Colon (tissue), 2 donors: Measurements from ENCODE around the gene CD59.
"Not testable (repeated sequence)": the region's sequence is repeated elsewhere in the genome, so short reads cannot be mapped to it uniquely, and the experiment has no call there.

ENCODE experiments used
- FAIRE-seq: peaks from 2 replicates; lab custom pipeline; 2012; peaks lifted over from hg19 to GRCh38; lab: Jason Lieb, UNC
- donor health status: control.
- donor health status: control.

CD59 gene

DNA sequence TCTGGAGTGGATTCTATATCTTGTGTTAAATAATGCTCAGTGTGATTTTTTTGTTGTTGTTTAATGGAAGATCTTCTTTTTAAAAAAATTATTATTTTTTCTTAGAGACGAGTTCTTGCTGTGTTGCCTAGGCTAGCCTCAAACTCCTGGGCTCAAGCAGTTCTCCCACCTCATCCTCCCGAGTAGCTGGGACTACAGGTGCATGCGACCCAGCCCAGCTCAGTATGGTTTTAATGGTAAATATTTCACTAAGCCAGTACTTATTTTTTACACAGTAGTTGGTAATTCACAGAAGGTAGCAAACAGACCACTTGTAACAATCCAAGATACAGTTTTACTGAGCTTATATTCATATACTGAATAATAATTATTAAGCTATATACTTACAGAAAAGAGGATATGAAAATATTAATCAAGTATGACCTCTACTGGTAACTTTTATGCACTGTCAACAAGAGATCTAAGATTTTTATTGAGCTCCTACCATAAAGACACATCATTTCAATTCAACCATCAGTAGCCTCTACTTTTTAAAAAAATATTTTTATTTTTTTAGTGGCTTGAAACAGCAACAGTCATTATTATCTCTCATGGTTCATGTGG, 6.1 kb upstream of the CD59 start:
- no peak for FAIRE-seq

DNA sequence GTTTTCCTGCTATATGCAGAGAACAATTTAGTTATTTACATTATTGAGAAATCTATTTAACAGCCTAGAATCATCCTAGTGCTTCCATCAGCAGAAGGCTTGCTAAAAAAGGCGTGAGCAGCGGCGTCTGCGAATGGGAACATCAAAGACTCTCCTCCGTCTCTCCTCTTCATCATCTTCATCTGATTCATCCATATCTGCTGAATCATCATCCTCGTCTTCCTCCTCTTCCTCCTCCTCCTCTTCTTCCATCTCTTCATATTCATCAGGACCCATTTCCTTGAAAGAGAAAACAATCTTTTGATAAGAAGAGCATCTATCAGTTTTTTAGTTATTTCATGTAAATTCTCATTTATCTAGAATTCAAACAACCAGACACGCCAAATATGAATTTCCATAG, 5.6 kb upstream of the CD59 start:
- no peak for FAIRE-seq

DNA sequence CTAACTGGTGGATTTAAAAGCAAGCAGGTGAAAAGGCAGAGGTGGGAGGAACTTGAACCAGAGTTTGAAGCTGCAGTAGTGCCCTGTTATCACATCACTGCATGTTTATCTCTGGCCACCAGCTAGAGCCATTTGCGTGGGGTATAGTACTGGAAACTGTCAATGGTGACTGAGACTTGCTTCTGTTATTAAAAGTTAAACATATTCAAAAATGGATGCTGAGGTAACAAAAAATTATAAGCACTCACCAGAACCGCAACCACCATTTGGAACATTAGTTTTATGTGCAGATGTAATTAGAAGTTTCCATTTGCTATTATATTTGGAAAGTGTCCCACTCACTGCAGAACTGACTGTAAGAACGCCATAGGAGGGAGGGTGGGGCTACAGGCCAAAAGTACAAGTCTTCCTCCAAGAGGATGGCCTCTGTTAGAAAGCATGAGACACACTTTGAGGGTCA, 1.2 kb upstream of the CD59 start:
- no peak for FAIRE-seq

DNA sequence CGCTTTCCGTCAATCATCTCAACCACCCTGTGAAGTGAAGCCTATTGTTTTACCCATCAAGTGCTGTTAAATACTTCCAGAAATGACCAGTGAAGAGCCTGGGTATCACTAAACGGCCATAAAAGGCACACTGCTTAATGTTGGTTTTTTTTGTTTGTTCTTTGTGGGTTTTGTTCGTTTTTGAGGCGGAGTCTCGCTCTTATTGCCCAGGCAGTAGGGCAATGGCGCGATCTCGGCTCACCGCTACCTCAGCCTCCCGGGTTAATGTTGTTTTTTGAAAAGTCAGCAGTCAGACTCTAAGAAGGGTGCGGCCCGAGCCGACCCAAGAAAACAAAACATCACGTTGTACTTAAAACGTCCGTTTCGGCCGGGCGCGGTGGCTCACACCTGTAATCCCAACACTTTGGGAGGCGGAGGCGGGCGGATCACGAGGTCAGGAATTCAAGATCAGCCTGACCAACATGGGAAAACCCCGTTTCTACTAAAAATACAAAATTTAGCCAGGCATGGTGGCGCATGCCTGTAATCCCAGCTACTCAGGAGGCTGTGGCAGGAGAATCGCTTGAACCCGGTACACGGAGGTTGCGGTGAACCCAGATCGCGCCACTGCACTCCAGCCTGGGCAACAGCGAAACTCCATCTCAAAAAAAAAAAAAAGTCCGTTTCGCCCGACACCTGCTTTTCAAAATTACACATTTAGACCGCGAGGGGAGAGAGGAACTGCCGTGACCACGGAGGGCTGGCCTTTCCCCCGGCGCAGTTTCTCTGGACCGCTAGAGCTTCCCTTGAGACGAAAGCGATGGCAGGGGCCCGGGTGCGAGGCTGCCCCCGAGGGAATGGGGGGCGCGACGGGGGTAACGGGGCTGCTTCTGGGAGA, 714 bp downstream of the CD59 start:
- no peak for FAIRE-seq

DNA sequence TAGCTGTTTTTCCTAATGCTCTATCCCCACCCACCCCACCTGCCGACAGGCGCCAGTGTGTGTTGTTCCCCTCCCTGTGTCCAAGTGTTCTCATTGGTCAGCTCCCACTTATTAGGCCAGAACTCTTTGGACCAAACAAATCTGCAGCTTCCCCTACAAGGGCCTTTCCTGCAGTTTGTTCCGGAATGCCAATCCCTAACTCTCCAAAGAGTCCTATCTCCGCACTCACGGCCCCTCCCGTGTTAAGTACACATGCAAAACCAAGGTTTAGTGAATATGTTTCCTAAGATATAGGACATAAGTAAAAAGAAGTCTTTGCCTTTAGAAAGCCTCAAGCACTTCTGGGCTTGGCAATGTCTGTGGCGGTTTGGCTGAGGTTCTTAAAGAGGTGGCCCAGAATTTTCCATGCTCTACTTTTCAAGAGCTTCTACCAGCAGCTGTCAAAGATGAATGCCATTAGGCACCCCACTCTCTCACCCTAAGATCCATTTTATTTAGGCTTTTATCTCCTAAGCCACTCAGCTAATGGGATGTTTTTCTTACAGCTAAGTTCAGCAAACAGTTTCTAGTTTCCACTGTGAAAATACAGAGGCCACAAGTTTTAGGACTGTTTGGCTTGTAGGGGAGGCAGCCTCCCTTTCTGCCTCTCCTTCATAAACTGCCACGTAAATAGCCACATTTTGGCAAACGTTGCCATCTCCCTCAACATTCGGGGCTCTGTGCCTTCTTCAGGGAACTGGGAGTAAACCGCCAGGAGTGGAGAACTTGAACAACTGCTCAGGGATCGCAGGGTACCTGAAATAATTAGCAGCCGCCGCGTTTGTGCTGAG, 1.6 kb downstream of the CD59 start:
- no peak for FAIRE-seq

DNA sequence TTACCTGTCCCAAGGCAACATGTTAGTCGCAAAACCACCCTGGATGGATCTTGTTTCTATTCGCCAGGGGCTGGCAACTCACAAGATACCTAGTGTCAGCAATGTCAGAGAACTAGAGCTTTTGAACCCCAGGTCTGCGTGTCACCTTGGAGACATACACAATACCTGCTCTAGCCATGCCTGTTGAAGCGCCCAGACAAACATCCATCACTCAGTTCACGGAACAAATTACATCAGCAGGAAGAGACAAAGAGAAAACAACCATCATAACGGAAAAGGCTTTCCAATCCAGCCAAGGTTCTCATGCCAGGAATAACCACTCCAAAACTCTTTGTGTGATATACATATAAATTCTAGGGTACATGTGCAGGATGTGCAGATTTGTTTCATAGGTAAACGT, 2.2 kb downstream of the CD59 start:
- FAIRE-seq, result no peak

DNA sequence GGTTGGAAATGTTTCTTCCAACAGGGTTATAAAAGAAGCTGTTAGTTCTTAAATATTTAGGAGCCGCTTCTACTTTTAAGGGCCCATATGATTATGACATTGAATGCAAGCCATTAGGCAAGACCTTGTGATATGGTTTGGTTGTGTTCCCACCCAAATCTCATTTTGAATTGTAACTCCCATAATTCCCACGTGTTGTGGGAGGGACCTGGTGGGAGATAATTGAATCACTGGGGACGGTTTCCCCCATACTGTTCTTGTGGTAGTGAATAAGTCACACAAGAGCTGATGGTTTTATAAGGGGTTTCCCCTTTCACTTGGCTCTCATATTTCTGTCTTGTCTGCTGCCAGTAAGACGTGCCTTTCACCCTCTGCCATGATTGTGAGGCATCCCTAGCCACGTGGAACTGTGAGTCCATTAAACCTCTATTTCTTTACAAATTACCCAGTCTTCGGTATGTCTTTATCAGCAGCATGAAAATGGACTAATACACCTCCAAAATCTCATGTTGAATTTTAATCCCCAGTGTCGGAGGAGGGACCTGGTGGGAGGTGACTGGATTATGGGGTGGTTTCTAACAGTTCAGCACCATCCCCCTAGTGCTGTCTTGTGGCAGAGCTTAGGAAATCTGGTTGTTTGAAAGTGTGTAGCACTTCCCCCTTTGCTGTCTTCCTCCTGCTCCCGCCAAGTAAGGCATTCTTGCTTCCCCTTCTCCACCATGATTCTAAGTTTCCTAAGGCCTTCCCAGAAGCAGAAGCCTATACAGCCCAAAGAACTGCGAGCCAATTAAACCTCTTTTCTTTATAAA, 4.3 kb downstream of the CD59 start:
- no peak for FAIRE-seq

DNA sequence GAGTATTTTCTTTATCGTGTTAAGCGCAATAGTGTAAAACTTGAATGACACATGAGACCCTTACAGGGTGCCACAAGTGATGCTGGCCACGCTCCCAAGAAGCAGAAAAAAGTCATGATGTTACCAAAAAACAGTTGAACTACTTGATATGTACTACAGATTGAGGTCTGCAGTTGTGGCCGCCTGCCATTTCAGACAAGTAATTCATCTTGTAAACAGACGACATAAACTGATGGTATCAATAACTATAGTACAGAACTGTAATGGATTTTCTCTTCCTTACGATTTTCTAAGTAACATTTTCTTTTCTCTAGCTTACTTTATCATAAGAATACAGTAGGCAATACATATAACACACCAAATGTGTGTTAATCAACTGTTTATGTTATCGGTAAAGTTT, 5.5 kb downstream of the CD59 start:
- no peak for FAIRE-seq

DNA sequence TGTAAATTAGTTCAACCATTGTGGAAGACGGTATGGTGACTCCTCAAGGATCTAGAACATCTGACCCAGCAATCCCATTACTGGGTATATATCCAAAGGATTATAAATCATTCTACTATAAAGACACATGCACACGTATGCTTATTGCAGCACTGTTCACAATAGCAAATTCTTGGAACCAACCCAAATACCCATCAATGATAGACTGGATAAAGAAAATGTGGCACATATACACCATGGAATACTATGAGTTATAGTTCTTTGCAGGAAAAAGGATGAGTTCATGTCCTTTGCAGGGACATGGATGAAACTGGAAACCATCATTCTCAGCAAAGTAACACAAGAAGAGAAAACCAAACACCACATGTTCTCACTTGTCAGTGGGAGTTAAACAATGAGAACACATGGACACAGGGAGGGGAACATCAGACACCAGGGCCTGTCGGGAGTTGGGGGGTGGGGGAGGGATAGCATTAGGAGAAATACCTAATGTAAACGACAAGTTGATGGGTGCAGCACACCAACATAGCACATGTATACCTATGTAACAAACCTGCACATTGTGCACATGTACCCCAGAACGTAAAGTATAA, 7.1 kb downstream of the CD59 start:
- FAIRE-seq, result not testable (repeated sequence)

DNA sequence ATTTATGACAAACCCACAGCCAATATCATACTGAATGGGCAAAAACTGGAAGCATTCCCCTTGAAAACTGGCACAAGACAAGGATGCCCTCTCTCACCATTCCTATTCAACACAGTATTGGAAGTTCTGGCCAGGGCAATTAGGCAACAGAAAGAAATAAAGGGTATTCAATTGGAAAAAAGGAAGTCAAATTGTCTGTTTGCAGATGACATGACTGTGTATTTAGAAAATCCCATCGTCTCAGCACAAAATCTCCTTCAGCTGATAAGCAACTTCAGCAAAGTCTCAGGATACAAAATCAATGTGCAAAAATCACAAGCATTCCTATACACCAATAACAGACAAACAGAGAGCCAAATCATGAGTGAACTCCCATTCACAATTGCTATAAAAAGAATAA, 8.7 kb downstream of the CD59 start:
- FAIRE-seq, result not testable (repeated sequence)

DNA sequence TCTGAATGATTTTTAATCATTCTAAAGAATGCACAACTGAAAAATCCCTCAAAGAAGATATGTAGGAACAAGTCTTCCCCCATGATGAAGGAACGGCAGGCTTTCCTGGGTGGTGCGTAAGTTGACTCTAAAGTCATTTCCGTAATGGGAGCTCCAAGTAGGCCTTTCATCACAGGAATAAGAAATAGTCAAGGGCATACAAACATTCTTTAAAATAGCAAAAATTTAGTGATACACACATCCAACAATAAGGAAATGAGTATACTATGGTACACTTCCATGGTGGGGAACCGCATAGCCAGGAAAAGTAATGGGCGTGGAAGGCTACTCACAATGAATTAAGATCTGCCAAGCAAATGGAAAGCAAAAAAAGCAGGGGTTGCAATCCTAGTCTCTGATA, 10.7 kb downstream of the CD59 start:
- FAIRE-seq, result no peak

DNA sequence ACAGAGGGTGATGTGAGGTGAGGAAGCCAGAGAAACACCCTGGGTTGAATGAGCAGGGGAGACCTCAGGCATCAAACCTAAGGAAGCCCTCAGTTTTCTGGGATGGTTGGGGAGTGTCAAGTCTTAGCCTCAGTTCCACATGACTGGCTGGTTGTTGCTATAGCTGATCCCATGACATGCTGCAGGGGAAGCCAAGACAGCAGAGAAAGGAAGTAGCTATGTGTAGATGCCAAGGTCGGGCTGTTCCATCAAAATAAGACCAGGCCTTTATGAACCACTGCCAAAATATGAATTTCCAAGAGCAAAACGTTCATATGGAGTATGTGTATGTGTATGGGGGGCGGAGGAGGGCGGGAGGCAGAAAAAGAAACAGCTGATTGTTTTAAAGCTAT, 11.6 kb downstream of the CD59 start:
- no peak for FAIRE-seq

DNA sequence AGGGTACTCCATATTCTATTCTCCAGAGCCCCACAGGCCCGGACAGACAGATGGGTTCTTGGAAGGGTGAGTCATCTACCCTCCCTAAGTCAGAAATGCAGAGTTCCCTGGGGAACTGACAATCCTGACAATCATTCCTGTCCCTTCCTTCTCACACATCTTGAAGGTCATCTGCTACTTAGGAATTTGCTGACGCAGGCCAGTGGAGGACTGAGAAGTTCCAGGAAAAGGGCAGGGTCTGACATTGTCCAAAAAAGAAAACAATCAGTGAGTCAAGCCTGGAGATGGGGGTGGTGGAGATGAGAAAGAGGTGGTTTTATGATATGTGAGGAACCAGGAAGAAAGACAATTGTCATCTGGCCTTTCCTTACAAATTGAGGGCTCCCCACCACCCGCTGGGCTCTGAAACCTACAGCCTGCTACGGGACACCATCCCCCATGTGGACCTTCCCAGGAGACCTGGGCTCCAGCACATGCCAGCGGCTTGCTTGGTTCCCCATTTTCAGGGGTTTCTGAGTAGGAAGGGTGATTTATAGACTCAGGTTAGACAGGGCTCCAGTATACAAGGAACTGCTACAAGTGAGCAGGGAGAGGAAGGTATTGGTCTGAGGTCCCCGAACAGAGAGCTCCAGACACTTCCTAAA, 12.9 kb downstream of the CD59 start:
- no peak for FAIRE-seq

DNA sequence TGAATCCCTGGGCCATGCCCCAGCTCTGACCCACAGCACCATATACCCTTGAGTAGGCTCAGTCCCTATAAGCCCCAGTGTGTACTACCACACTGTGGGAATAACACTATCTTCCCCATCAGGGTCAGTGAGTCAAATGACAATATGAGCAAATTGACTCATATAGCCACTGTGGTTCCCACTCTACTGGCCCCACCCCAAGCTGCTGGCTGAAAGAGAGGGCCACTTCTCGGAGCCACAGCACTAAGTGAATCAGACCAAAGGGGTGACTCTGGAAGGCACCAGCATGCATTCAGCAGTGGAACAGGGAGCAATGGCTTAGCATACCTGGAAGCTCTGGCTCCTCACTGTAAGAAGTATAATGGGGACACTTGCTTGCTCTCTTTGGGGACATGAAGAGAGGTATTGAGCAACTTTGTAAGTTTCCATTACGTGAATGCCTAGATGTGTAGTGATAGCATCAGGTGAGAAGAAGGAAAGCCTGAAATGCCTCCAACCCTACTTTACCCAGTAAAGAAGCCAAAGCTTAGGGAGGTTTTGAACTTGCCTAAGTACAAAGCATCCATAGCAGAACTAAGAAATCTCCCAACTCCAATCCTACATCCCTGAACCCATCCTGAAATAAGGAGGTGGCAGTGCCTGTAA, 13.5 kb downstream of the CD59 start:
- FAIRE-seq, result no peak

DNA sequence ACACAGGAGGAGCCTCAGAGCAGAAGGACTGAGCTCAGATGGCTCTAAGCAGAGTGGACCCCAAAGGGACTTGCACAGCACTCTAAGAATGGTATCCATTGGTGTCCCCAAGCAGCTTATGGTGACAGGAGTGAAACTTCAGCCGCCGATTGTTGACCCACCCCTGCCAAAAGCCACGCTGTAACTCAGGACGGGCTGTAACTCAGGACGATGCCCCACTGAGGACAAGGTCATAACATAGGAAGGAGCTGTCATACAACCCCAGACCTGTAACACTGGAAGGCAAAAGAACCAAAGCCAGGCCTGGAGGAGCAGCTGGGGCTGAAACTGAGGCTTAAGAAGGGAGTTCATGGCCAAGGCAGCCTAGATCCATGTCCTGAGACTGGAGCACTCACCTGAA, 14.2 kb downstream of the CD59 start:
- FAIRE-seq, result no peak

DNA sequence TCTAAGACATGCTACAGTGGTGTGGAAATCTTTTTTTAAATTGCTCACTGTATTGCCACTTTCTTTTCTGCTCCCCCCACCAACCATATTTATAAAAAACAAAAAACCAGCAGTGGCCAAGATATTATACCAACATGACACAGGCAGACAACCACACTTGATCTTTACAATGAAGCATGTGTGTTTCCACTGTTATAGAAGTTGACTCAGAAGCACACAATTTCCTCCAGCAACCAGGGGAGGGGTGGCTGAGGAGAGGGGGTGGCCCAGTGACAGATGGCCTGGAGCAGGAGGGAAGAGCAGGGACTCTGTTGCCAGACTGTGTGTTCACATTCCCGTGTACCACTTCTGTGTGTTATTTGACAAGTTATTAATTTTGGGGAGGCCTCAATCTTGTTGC, 14.8 kb downstream of the CD59 start:
- no peak for FAIRE-seq

DNA sequence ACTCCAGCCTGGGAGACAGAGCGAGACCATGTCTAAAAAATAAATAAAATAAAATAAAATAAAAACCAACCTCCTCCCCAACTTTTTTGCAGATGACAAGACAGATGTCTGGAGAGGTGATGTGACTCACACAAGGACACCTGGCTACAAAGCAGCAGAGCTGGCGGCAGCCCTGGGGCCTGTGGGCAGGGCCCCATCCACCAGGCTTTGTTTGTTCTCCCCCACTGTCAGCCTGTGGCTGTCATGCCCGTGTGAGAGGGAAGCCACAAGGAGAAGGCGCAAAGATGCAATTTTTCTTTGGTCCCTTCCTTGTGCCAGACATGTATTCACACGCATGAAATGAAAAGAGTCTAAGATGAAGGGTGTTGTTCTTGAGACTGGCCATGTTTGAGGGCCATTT, 16.6 kb downstream of the CD59 start:
- FAIRE-seq, result no peak

DNA sequence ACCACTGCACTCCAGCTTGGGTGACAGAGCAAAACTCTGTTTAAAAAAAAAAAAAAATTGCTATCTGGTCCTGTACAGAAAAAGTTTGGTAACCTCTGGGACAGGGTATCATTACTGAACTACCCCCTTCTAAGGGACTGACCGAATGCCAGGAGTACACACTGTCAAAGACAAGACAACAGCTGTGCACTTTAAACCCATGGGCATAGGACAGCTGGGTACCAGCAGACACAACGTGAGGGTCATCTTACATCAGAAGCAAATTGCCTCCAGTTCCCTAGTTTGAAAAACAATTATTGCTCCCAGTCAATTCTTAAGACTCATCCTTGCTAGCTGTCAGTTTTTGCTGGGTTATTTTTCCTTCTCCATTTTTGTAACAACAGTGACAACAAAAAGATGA, 17.8 kb downstream of the CD59 start:
- FAIRE-seq, result no peak

DNA sequence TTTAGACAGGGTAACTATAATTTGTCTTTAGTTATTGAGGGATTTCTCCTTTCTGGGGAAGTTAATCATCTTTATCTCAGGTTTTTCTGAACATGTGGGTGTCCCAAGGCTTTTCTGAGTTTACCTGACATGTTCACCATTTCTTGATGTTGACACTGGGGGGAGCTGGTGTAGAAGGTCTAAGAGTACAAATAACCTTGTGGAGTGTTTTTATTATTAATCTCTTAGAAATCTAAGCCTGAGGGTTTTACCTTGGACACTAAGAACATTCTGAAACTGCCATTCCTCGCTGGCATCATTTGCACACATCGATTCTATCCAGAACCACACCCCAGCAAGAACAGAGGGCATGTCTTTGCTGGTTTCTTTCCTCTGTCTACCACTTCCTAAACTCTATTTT, 20.0 kb downstream of the CD59 start:
- no peak for FAIRE-seq

DNA sequence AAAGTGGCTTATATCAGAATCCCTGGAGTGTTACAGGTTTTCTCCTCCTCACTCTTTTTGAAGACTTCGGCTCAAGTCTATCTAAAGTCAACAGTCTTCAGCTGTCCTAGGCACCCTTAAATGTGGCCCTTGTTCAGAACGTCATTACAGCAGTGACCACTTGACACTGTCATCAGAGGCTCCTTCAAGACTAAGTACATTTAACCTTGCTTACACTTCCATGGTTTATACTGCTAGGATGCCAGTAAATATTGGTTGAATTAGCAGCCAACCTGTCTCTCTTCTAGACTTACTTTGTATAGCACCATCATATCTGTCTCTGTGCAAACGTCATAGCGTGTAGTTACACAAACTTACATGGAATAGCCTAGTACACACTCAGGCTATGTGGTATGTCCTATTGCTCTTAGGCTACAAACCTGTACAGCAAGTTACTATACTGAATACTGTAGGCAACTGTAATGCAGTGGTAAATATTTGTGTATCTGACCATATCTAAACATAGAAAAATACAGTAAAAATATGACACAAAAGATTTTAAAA, 22.3 kb downstream of the CD59 start:
- no peak for FAIRE-seq
